NCI-H1436 (cell line): ENCODE results near the gene ANKAR.
"Not testable (repeated sequence)": the region's sequence is repeated elsewhere in the genome, so short reads cannot be mapped to it uniquely, and the experiment has no call there.

Experiments
- DNase-seq: peaks from one replicate; lab custom pipeline; 2025; lab: John Stamatoyannopoulos, UW

Gene ANKAR, protein sequence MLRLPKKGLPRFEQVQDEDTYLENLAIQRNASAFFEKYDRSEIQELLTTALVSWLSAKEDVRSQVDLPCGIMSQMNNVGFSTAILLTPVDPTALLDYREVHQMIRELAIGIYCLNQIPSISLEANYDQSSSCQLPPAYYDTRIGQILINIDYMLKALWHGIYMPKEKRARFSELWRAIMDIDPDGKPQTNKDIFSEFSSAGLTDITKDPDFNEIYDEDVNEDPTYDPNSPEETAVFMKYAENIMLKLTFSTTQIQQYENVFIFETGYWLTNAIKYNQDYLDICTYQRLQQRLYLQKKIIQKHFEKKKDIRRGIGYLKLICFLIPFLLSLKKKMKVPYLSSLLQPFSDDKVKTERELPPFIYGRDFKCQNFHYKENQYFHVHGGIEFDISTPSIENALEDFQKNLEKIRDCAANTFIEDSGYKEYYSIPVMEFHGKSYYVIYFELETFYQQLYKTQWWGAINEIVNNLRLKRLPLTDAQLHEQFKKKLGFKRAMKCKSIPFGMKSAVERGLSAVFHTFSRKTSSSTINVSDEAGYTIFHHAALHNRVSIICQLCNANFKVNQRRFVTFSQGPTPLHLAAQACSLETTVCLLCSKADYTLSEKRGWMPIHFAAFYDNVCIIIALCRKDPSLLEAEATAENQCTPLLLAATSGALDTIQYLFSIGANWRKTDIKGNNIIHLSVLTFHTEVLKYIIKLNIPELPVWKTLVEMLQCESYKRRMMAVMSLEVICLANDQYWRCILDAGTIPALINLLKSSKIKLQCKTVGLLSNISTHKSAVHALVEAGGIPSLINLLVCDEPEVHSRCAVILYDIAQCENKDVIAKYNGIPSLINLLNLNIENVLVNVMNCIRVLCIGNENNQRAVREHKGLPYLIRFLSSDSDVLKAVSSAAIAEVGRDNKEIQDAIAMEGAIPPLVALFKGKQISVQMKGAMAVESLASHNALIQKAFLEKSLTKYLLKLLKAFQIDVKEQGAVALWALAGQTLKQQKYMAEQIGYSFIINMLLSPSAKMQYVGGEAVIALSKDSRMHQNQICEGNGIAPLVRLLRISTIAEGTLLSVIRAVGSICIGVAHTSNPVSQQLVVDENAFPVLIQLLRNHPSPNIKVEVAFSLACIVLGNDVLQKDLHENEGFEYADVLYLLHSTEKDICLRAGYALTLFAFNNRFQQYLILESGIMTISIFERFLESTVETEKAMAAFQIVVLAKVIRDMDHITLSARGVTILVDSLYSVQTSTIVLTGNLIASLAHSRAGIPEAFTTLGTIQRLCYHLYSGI (N-terminal part only)

GRCh38 chr2:189674374-189675112 is at the start of gene ANKAR:
TSS of gene ANKAR (plus strand) at chr2:189674670. CDS start at chr2:189676491, 1,821 bp downstream.
- DNase-seq = peak; percentile 77

DNA sequence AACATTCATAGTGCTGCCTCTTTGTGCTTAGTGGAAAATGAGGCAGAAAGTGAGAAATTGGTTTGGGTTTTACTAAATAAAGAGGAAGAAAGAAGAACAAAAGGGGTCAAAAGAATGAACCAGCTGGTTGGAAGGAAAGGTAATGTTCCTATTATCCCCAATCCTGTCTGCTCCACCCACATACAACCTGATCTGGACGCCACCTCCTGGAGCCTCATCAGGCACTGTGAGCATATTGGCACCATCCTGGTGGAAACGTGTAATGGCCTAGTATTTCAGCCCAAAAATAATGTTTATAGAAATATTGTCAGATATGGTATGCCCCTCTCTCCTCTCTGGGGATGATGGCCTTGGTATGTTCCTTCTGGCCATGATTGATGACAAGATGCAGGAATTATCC is 48.8 kb upstream of the ANKAR start:
- DNase-seq = no peak

- no peak for DNase-seq
These were observed 46.7 kb upstream of the ANKAR start for GRCh38 chr2:189627789-189628188.

DNA sequence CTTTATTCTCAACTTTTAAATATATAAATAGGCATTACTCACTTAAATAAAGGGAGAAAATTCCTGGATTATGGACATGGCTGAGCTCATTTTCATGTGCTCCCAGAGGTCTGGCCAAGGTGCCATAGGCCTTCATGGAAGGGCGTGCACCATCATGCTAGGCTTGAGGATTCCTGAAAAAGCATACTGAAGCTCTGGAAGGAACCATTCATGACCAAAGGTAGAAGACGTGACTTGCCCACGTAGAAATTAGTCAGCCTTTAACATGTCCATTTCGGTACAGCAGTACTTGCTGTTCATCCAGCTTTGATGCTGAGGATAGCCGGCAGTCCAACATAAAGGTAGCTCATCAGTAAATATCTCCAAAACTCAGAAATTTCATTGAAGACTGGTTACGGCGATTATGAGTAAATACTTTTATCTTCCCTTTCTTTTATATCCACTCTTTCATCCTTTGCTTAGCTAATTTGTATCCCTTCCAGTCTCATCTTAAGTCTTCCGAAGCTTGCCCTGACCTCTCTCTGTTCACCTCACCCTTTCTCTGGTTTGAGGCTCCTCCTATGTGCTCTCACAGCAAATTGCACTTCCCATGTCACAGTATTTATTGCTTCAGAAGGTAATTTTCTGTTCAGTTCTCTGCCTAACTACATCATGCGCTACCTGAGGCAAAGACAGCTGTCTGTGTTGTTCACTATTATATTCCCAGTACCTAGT is 45.5 kb upstream of the ANKAR start:
- DNase-seq = no peak

DNA sequence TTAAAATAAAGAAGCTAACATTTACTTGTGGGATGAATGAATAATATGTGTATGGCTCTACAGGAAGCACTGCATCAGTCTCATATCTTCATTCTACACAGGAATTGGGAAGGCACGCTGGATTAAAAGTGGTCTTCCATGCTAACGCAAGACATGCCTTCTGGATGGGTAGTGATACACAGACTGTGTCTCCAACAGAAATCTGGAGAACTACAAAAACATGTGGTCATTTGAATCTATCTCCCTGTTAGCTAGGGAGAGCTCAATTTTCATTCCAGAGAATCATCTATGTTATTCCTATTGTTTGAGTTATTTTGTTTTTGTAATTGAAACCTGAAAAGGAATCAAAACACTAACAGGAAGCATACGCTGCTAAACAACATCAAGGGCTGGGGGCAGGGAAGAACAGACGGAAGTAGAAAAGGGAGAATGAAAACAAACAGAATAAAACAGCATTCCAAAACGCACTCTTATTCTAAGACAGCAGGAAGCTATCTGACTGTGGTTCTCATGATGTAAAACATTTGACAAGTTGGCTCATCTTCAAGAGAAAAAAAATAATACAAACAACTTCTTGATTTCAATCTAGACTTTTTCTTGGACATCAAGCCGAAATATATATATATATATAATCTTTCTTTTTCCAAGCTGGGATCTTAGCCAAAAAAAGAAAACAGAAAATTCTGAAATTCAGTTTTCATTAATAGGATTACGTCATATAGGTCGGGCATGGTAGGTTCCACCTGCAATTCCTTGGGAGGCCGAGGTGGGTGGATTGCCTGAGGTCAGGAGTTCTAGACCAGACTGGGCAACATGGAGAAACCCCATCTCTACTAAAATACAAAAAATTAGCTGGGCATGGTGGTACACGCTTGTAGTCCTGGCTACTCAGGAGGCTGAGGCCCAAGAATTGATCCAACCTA is 44.7 kb upstream of the ANKAR start:
- DNase-seq = no peak

DNA sequence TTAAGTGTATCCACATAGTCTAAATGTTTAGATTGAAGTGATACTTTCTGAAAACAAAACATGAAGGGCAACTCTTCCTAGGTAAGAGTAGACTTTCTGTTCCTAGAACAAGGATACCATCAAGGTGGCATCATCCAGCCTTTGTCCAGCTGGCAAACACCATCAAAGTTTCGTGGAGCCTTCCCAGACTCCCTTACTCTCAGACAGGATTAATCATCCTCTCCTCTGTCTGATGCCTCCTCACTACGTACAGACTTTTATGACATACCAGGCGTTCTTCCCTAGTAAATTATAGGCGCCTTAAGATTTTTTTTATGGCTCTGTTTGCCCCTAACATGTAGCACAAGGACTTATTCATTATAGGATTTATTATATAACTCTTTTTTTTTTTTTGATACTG is 42.6 kb upstream of the ANKAR start:
- no peak for DNase-seq

GRCh38 chr2:189633392-189633811 is 41.1 kb upstream of the ANKAR start:
- no peak for DNase-seq

GRCh38 chr2:189635353-189635752 is 39.1 kb upstream of the ANKAR start:
- no peak for DNase-seq

DNA sequence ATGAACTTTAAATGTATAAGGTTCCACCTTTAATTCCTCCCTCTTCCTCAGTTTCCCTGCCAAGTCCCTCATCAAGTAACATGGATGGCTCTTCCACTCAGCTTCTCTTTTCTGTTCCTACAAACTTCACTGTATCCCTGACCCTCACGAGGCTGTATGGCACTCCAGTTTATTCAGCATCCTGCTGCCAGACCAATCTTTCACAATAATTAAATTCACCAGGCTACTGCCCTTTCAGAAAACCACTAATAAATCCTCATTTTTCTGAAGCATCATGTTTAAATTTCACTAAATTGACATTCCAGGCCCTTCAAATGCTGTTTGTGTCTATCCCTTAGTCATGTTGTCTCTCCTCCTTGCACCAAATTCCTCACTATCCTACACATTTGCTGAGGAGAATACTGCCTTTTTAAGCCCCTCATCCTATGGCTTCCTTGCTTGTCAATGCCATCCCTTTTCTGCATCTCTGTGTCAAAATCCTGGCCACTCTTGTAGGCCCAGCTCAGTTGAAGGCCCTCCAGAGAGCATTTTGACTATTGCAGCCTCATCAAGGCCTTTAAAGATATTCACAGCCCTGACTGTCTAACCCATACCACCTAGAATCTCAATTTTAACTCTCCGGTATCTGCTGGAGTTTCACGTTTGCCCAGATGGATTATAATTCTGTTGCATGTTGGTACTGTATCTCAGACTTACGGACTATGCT is 36.0 kb upstream of the ANKAR start:
- DNase-seq = no peak

GRCh38 chr2:189639007-189639609 is 35.4 kb upstream of the ANKAR start:
- DNase-seq = no peak

GRCh38 chr2:189641002-189641401 is 33.5 kb upstream of the ANKAR start:
- peak; percentile 2 for DNase-seq

DNA sequence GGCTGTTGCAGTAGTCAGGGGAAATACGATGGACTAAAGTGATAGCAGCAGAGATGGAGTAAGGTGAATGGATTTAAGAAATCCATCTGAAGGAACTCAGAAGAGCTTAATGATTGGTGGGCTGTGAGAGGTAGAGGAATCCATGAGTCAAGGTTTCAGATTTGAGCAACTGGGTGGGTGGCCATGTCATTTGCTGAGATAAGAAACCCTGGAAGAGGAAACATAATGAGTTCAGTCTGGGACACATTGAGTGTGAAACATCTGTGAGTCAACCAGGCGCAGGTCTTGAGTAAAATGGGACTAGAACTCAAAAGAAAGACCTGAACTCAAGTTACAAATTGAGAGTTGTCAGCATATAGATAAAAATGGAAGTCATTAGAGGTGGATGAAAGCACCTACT is 32.9 kb upstream of the ANKAR start:
- no peak for DNase-seq

- no peak for DNase-seq
These were observed 27.9 kb upstream of the ANKAR start for GRCh38 chr2:189646521-189646920.

- no peak for DNase-seq
These were observed 25.5 kb upstream of the ANKAR start for GRCh38 chr2:189648846-189649509.

DNA sequence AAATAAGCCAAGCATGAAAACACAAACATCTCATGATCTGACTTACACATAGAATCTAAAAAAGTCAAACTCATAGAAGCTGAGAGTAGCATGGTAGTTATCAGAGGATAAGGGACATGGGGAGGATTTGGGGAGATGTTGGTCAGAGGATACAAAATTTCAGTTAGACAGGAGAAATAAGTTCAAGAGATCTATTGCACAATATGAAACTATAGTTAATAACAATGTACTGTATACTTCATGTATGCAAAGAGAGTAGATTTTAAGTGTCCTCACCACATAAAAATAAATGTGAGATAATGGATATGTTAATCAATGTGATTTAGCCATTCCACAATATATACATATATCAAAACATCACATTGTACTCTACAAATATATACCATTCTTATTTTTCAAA is 23.2 kb upstream of the ANKAR start:
- DNase-seq = no peak

GRCh38 chr2:189653464-189653863 is 21.0 kb upstream of the ANKAR start:
- not testable (repeated sequence) for DNase-seq

- DNase-seq = no peak
These were observed 19.8 kb upstream of the ANKAR start for GRCh38 chr2:189654641-189655040.

DNA sequence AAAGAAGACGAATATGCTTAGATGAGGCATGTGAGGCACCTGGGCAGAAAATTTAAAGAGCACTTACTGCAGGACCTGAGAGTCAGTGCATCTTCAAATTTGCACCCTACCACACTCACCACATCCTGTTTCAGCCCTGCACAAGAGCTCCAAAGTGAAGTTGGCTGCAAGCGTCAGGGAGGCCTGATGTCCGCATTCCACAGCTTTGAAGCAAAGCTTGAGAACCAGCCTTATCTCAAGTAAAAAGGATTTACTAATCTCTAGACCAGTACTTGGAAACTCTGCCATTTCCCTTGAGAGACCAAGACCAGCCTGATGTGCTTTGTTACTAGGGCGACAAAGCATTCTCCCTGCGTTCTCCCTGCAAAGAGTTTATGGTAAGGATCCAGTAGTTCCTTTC is 16.6 kb upstream of the ANKAR start:
- DNase-seq = no peak
